Keratinocyte (primary cell): Measurements from ENCODE around the gene PLXNA3. TPM values are rescaled to one million over a fixed set of nuclear protein-coding genes. Genes with fewer than 3 reads are reported as not detected.

ENCODE experiments used
- DNase-seq: peaks from one replicate; pipeline ENCODE4 v3.0.0-alpha.2; 2011; ENCODE audit warnings: low read depth, missing footprints, low spot score
- FAIRE-seq: peaks from 2 replicates; lab custom pipeline; 2011; peaks lifted over from hg19 to GRCh38; lab: Jason Lieb, UNC
- H2AFZ ChIP-seq: 2 replicates; pipeline ENCODE4 v1.6.0; 2012; ENCODE audit warnings: low read length, control low read depth, inconsistent platforms; ENCODE audit not compliant: control insufficient read depth
- H3K27ac ChIP-seq: 2 replicates; pipeline ENCODE4 v1.5.1; 2011; ENCODE audit warnings: low read length; ENCODE audit not compliant: control insufficient read depth, insufficient read depth
- H3K27me3 ChIP-seq: 3 replicates; pipeline ENCODE4 v1.6.0; 2011; ENCODE audit warnings: low read length; ENCODE audit not compliant: control insufficient read depth, insufficient read depth; ENCODE audit errors: extremely low read depth
- H3K36me3 ChIP-seq, 2 experiments: 2 replicates in 1 of 2; 3 replicates in 1 of 2; pipeline ENCODE4 v1.5.1; 2011; ENCODE audit warnings: low read length in 2 of 2, mild to moderate bottlenecking in 1 of 2; ENCODE audit not compliant: control insufficient read depth in 2 of 2, insufficient read depth in 2 of 2; ENCODE audit errors: extremely low read depth in 1 of 2
- H3K4me1 ChIP-seq: 3 replicates; pipeline ENCODE4 v1.5.1; 2011; ENCODE audit warnings: low read length; ENCODE audit not compliant: control insufficient read depth, insufficient read depth; ENCODE audit errors: extremely low read depth
- H3K4me2 ChIP-seq: 3 replicates; pipeline ENCODE4 v1.6.0; 2011; ENCODE audit warnings: low read depth, low read length; ENCODE audit not compliant: control insufficient read depth, insufficient read depth; ENCODE audit errors: extremely low read depth
- H3K4me3 ChIP-seq, 3 experiments: fragments of 200-600 bp in 1 of 3; sonication (generic) in 1 of 3; 2 replicates in 2 of 3; 3 replicates in 1 of 3; pipeline ENCODE4 v1.5.1; 2011 to 2016; ENCODE audit warnings: low read length in 3 of 3, mild to moderate bottlenecking in 3 of 3, control low read depth in 2 of 3, inconsistent platforms in 1 of 3, low read depth in 1 of 3, mixed read lengths in 1 of 3, mixed run types in 1 of 3, moderate library complexity in 1 of 3; ENCODE audit not compliant: control insufficient read depth in 2 of 3, insufficient read depth in 2 of 3; ENCODE audit errors: extremely low read depth in 1 of 3
- H3K79me2 ChIP-seq: 2 replicates; pipeline ENCODE4 v1.6.0; 2012; ENCODE audit warnings: low read length; ENCODE audit not compliant: control insufficient read depth, insufficient read depth
- H3K9ac ChIP-seq: 3 replicates; pipeline ENCODE4 v1.6.0; 2011; ENCODE audit warnings: low read length; ENCODE audit not compliant: control insufficient read depth, insufficient read depth; ENCODE audit errors: extremely low read depth
- H3K9me1 ChIP-seq: 3 replicates; pipeline ENCODE4 v1.6.0; 2011; ENCODE audit warnings: low read length; ENCODE audit not compliant: control insufficient read depth, insufficient read depth; ENCODE audit errors: extremely low read depth
- H3K9me3 ChIP-seq: 2 replicates; pipeline ENCODE4 v1.5.1; 2012; ENCODE audit warnings: low read depth, low read length; ENCODE audit not compliant: control insufficient read depth
- H4K20me1 ChIP-seq: 3 replicates; pipeline ENCODE4 v1.6.0; 2011; ENCODE audit warnings: low read length; ENCODE audit not compliant: control insufficient read depth, insufficient read depth; ENCODE audit errors: extremely low read depth
- CTCF ChIP-seq, 3 experiments: IDR thresholded peaks in 1 of 3; conservative IDR thresholded peaks in 1 of 3; optimal IDR thresholded peaks in 1 of 3; 2 replicates in 2 of 3; 3 replicates in 1 of 3; pipeline versions ENCODE3 to v1.5.1; 2011; ENCODE audit warnings: low read length in 3 of 3, mild to moderate bottlenecking in 3 of 3, moderate library complexity in 2 of 3, control low read depth in 1 of 3, inconsistent platforms in 1 of 3; ENCODE audit not compliant: insufficient read depth in 2 of 3; ENCODE audit errors: extremely low read depth in 1 of 3
- EZH2 ChIP-seq: IDR thresholded peaks from one replicate; pipeline ENCODE4 v1.6.1; 2012; ENCODE audit warnings: inconsistent platforms, mild to moderate bottlenecking, low read length, moderate library complexity
- dilution Hi-C: fragments of 300-500 bp; cut with MboI; formaldehyde crosslinking; loops from one replicate; pipeline ENCODE4 v1.7.0; 2020; ENCODE audit warnings: low sequenced_read_pairs; ENCODE audit not compliant: extremely low pct_ligation_motif_present
- polyA plus RNA-seq, 5 experiments: library from polyadenylated mRNA; depleted of rRNA in 3 of 5; stranded (reverse) in 3 of 5; stranded (forward) in 1 of 5; unstranded in 1 of 5; fragments of >200 nt; gene quantifications; 1 replicate in 1 of 5; 2 replicates in 3 of 5; 3 replicates in 1 of 5; pipeline versions ENCODE4 v1.2.1 to v1.2.3, GENCODE V29; 2011 to 2012; ENCODE audit warnings: missing spikeins in 2 of 5, low read depth in 1 of 5, low replicate concordance in 1 of 5

The PLXNA3 gene
- polyA plus RNA-seq, 1 donor (not counting 4 experiments of a cell fraction or from before 2014, with no cell fraction given) = 7.6 TPM

- Histone ChIP-seq H3K9me3 (peaks cover 2% of the 10 kb centered on the region), H3K4me3 (no peak overlapping the region), H3K27ac (no peak overlapping the region), H3K79me2 (no peaks in the 10 kb centered on the region), H3K27me3 (no peaks in the 10 kb centered on the region), H3K36me3 (peaks cover 0 to 5% of the 10 kb centered on the region in 2 experiments), H3K9me1 (no peaks in the 10 kb centered on the region), H3K4me2 (no peak overlapping the region), H4K20me1 (no peaks in the 10 kb centered on the region), H3K9ac (no peak overlapping the region), H2AFZ (no peak overlapping the region), H3K4me1 (no peaks in the 10 kb centered on the region)
- dilution Hi-C loops = no loop called here
- TF ChIP-seq CTCF (optimal IDR thresholded peaks at IDR 0.05 in 1 of 3, IDR thresholded peaks at IDR 0.05 in 1 of 3, conservative IDR thresholded peaks at IDR 0.05 in 1 of 3; ENCODE audit: extremely low read depth in 1 of 3, insufficient read depth in 2 of 3, low read length in 3 of 3) (no peak), EZH2 (no peak)
- no peak for DNase-seq
- no peak for FAIRE-seq
These were observed 11.8 kb downstream of the PLXNA3 start for GRCh38 chrX:154469880-154470279.

GRCh38 chrX:154470434-154470833, 12.4 kb downstream of the PLXNA3 start:
- FAIRE-seq = no peak
- peaks cover 0 to 5% of the 10 kb centered on the region in 2 experiments for H3K36me3 ChIP-seq

More at GRCh38 chrX:154470434-154470833, 12.4 kb downstream of the PLXNA3 start:
- no peak overlapping the region for H2AFZ ChIP-seq
- no peak overlapping the region for H3K4me2 ChIP-seq
- DNase-seq = no peak
- no peak overlapping the region for H3K4me3 ChIP-seq
- H3K9me1 ChIP-seq = no peaks in the 10 kb centered on the region
- H3K79me2 ChIP-seq = no peaks in the 10 kb centered on the region
- TF ChIP-seq CTCF (optimal IDR thresholded peaks at IDR 0.05 in 1 of 3, IDR thresholded peaks at IDR 0.05 in 1 of 3, conservative IDR thresholded peaks at IDR 0.05 in 1 of 3; ENCODE audit: extremely low read depth in 1 of 3, insufficient read depth in 2 of 3, low read length in 3 of 3) (no peak), EZH2 (no peak)
- no peak overlapping the region for H3K27ac ChIP-seq
- no peaks in the 10 kb centered on the region for H4K20me1 ChIP-seq
- H3K9me3 ChIP-seq = peaks cover 2% of the 10 kb centered on the region
- dilution Hi-C loops = no loop called here
- no peaks in the 10 kb centered on the region for H3K27me3 ChIP-seq
- H3K4me1 ChIP-seq = no peaks in the 10 kb centered on the region
- no peak overlapping the region for H3K9ac ChIP-seq
